Gastrocnemius medialis (tissue), 4 donors: ENCODE results near the gene OPN4. TPM values are rescaled to one million over a fixed set of nuclear protein-coding genes. Genes with fewer than 3 reads are reported as not detected.

Source experiments
- ATAC-seq, 2 donors: fragments of 150-250 bp; one replicate each; pipeline ENCODE4 v1.9.1; 2016
- DNase-seq, 2 donors: peaks; one replicate each; pipeline ENCODE4 v3.0.0-alpha.2; 2019
- H3K27ac ChIP-seq, 4 donors: fragments of 200-600 bp; sonication (generic); 1 replicate in 1 of 4; 2 replicates in 3 of 4; pipeline ENCODE4 v1.5.1; 2016 to 2018; ENCODE audit warnings: mild to moderate bottlenecking in 2 of 4, moderate library complexity in 1 of 4
- H3K27me3 ChIP-seq, 3 donors: fragments of 200-600 bp; sonication (generic) in 2 of 3; 1 replicate in 1 of 3; 2 replicates in 2 of 3; pipeline versions ENCODE4 v1.5.1 to v1.6.0; 2016 to 2019; ENCODE audit warnings: mild to moderate bottlenecking in 1 of 3, moderate library complexity in 1 of 3
- H3K36me3 ChIP-seq, 2 donors: fragments of 200-600 bp; sonication (generic) in 1 of 2; one replicate each; pipeline ENCODE4 v1.5.1; 2017 to 2018
- H3K4me1 ChIP-seq, 2 donors: fragments of 200-600 bp; sonication (generic) in 1 of 2; one replicate each; pipeline ENCODE4 v1.5.1; 2016 to 2017; ENCODE audit warnings: mild to moderate bottlenecking in 2 of 2
- H3K4me3 ChIP-seq, 4 donors: fragments of 200-600 bp; sonication (generic) in 3 of 4; 1 replicate in 1 of 4; 2 replicates in 3 of 4; pipeline ENCODE4 v1.5.1; 2016 to 2019; ENCODE audit warnings: mild to moderate bottlenecking in 2 of 4
- H3K9me3 ChIP-seq, 3 donors: fragments of 200-600 bp; sonication (generic) in 2 of 3; 1 replicate in 1 of 3; 2 replicates in 2 of 3; pipeline ENCODE4 v1.5.1; 2016 to 2019
- CTCF ChIP-seq, 5 experiments: fragments of 450-650 bp in 3 of 5; fragments of 200-600 bp in 2 of 5; sonication (generic) in 2 of 5; IDR thresholded peaks in 4 of 5; conservative IDR thresholded peaks in 1 of 5; 1 replicate in 4 of 5; 2 replicates in 1 of 5; pipeline ENCODE4 v1.5.1; 2016 to 2019; ENCODE audit warnings: antibody characterized with exemption in 5 of 5, mild to moderate bottlenecking in 3 of 5, moderate library complexity in 3 of 5
- POLR2A ChIP-seq, 2 donors: fragments of 450-650 bp; IDR thresholded peaks; one replicate each; pipeline ENCODE4 v1.6.1; 2017; ENCODE audit warnings: antibody characterized with exemption in 2 of 2, mild to moderate bottlenecking in 2 of 2, moderate library complexity in 2 of 2
- in situ Hi-C, 4 donors: fragments of 200-750 bp; cut with MboI; loops; one replicate each; pipeline versions ENCODE4 v1.15.0 to v1.8.0; 2017; ENCODE audit warnings: low sequenced_read_pairs in 4 of 4
- intact Hi-C: fragments of 100-400 bp; cut with DNase I; formaldehyde crosslinking; loops from one replicate; pipeline ENCODE4 v1.15.1; 2023; ENCODE audit warnings: low total_unique reads
- total RNA-seq, 4 donors: library from RNA; depleted of rRNA; stranded (reverse); fragments of >200 nt; gene quantifications; one replicate each; pipeline versions ENCODE4 v1.1.0 to v1.2.3, GENCODE V29; 2016

The OPN4 gene
- total RNA-seq, 4 donors from 2014 or later = 0.13 to 4.2 (median 0.92) TPM; not detected in 1

- Histone ChIP-seq H3K27me3 (no peaks in the 10 kb centered on the region), H3K9me3 (no peaks in the 10 kb centered on the region), H3K27ac (no peak overlapping the region), H3K36me3 (no peaks in the 10 kb centered on the region), H3K4me3 (no peak overlapping the region), H3K4me1 (peaks cover 4 to 6% of the 10 kb centered on the region in 2 donors)
- ATAC-seq (no peak), DNase-seq (no peak)
- intact Hi-C loops = no loop called here
- in situ Hi-C loops = no loop called here
- TF ChIP-seq POLR2A (IDR thresholded peaks at IDR 0.05) (no peak), CTCF (IDR thresholded peaks at IDR 0.05 in 4 of 5, conservative IDR thresholded peaks at IDR 0.05 in 1 of 5) (no peak)
Observed at GRCh38 chr10:86636311-86636710, 18.0 kb upstream of the OPN4 start.

GRCh38 chr10:86642021-86642420 lies 12.3 kb upstream of the OPN4 start:
- TF ChIP-seq POLR2A (IDR thresholded peaks at IDR 0.05) = no peak
- TF ChIP-seq CTCF (IDR thresholded peaks at IDR 0.05 in 4 of 5, conservative IDR thresholded peaks at IDR 0.05 in 1 of 5) = no peak
- in situ Hi-C loops = no loop called here
- no peaks in the 10 kb centered on the region for H3K27me3 ChIP-seq
- no peaks in the 10 kb centered on the region for H3K9me3 ChIP-seq
- no peak overlapping the region for H3K27ac ChIP-seq
- ATAC-seq = no peak
- H3K36me3 ChIP-seq = no peaks in the 10 kb centered on the region
- no peak for DNase-seq
- intact Hi-C loops = loop anchor here (5.0 kb wide), 1 partner anchor 260 kb away; no protein-coding TSS in a partner anchor
- H3K4me3 ChIP-seq = no peak overlapping the region
- H3K4me1 ChIP-seq = peaks cover 17% of the 10 kb centered on the region in 2 donors

GRCh38 chr10:86642499-86642898 lies 11.8 kb upstream of the OPN4 start:
- Histone ChIP-seq H3K27ac (peak overlapping the region; percentile 53 to 86 (median 70)), H3K27me3 (no peaks in the 10 kb centered on the region), H3K9me3 (no peaks in the 10 kb centered on the region), H3K4me3 (no peak overlapping the region), H3K36me3 (no peaks in the 10 kb centered on the region), H3K4me1 (peaks cover 17% of the 10 kb centered on the region in 2 donors)
- DNase-seq (no peak), ATAC-seq (peak; percentile 87 to 91)
- in situ Hi-C loops = no loop called here
- no peak for TF ChIP-seq POLR2A (IDR thresholded peaks at IDR 0.05)
- peak in 1 of 5 experiments; percentile 9 for TF ChIP-seq CTCF (IDR thresholded peaks at IDR 0.05 in 4 of 5, conservative IDR thresholded peaks at IDR 0.05 in 1 of 5)
- intact Hi-C loops = loop anchor here (5.0 kb wide), 1 partner anchor 260 kb away; no protein-coding TSS in a partner anchor

GRCh38 chr10:86644152-86644793 lies 10.1 kb upstream of the OPN4 start:
- TF ChIP-seq CTCF (IDR thresholded peaks at IDR 0.05 in 4 of 5, conservative IDR thresholded peaks at IDR 0.05 in 1 of 5) (peak in 1 of 5 experiments; percentile 28), POLR2A (IDR thresholded peaks at IDR 0.05) (no peak)
- ATAC-seq = peak in 1 of 2 donors; percentile 43
- Histone ChIP-seq H3K4me1 (peaks cover 23 to 26% of the 10 kb centered on the region in 2 donors), H3K27me3 (no peaks in the 10 kb centered on the region), H3K4me3 (no peak overlapping the region), H3K36me3 (no peaks in the 10 kb centered on the region), H3K27ac (peak overlapping the region; percentile 53 to 86 (median 70)), H3K9me3 (no peaks in the 10 kb centered on the region)
- in situ Hi-C loops (no loop called here), intact Hi-C loops (loop anchor here (5.0 kb wide), 1 partner anchor 258 kb away; no protein-coding TSS in a partner anchor)
- no peak for DNase-seq
